GM19467 (cell line): ENCODE results near the gene ZNF783.

Experiments
- ATAC-seq: cut with Tn5 transposase; IDR thresholded peaks from one replicate; pipeline ENCODE4 v1.9.1; 2021; ENCODE audit warnings: mild to moderate bottlenecking, moderate library complexity; ENCODE audit not compliant: unreplicated experiment

The ZNF783 gene

DNA sequence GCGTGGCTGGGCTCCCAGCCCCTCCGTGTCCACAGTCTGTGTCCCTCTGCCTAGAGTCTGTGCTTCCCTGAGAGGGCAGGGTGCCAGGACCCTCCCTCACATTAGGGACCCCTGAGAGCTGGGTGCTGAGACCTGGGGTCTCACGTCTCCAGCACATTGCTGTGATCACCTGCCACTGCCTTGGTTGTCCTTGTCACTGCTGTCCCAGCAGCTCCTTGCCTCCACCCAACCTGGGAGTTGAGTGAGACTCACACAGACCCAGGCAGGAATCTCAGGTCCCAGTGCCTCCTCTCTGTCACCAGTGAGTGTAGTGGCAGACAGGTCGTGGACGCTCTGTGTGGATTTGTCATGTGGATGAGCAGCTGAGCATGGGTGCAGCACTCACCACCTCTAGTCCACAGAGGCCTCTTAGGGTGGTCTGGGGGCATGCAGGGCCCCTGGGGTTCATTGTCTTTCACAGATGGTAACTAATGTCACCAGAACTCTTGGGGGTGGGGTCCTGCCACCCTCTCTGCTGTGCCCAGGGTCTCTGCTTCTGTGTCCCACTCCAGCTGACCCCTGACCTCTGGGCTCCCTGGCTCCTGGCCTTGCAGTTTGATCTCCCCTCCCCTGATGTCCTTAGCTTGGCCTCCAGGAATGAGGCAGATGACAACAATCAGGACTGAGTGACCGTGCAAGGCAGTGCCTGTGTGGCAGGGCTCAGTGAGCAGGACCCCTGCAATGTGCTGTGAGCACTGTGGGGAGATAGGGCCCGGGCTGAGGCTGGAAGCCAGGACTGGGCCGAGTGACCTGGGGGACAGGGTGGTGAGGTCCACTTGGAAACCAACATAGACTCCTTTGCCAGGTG, 18.9 kb downstream of the ZNF783 start:
- no peak for ATAC-seq

GRCh38 chr7:149281508-149282330, 19.7 kb downstream of the ZNF783 start:
- ATAC-seq, result no peak

- no peak for ATAC-seq
Measured at GRCh38 chr7:149282331-149282655, 20.3 kb downstream of the ZNF783 start.

- ATAC-seq, result no peak
Measured at GRCh38 chr7:149283321-149283720, 21.3 kb downstream of the ZNF783 start.

GRCh38 chr7:149284343-149284742, 22.3 kb downstream of the ZNF783 start:
- no peak for ATAC-seq

- ATAC-seq, result peak; percentile 96
Measured at GRCh38 chr7:149284850-149285585, 23.0 kb downstream of the ZNF783 start.

- no peak for ATAC-seq
Measured at GRCh38 chr7:149285603-149286002, 23.6 kb downstream of the ZNF783 start.

DNA sequence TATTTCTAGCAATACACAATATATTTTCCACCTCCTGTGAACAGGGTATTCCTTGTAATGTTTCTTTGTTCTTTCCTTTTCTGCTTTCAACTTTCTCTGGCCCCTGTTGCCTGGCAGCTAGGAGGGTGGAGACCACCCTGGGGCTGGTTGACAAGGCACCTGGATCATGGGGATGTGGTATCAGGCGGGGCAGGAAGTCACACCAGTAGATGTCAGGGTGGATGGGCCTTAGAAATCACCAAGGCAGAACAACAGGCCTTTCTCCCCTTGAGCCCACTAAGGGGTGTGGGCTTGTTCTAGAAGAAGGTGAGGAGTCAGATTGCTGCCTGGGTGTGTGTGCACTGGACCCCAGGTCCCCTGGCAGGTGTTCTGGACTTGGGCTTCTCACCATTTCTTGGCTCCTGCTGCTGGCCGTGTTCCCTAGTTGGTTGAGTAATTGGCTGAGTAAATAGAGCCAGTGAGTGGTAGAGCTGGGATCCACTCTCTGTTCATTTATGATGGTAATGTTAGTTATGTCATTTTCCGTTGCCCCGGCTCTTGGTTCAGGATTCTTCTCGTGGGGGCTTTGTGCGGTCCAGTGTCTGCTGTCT, 24.9 kb downstream of the ZNF783 start:
- no peak for ATAC-seq

- ATAC-seq, result no peak
Measured at GRCh38 chr7:149287622-149288021, 25.6 kb downstream of the ZNF783 start.

DNA sequence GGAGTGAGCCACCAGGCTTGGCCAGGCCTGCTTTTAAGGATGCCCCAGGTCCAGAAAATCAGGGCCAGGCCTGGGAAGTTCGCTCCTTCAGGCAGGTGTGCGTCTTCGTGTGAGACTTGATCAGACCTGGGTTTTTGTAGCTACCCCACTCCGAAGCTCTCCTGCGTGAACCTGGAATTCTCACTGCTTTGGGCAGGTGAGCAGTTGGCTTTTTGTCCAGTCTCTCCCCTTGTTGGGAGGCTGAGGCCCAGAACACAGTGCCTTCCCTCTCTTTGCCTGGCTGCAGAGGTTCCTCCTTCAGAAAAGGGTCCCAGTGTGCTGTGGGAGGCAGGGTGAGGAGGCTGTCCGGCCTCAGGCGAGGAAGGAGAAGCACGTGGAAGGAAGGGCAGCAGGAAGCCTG, 27.3 kb downstream of the ZNF783 start:
- no peak for ATAC-seq

- no peak for ATAC-seq
Measured at GRCh38 chr7:149289856-149290255, 27.9 kb downstream of the ZNF783 start.

GRCh38 chr7:149291036-149291780, 29.2 kb downstream of the ZNF783 start:
- no peak for ATAC-seq

GRCh38 chr7:149291781-149292461, 29.9 kb downstream of the ZNF783 start:
- ATAC-seq, result no peak

- ATAC-seq, result no peak
Measured at GRCh38 chr7:149292462-149292823, 30.4 kb downstream of the ZNF783 start.

GRCh38 chr7:149293338-149293737, 31.3 kb downstream of the ZNF783 start:
- no peak for ATAC-seq

- no peak for ATAC-seq
Measured at GRCh38 chr7:149293946-149294633, 32.1 kb downstream of the ZNF783 start.

- ATAC-seq, result no peak
Measured at GRCh38 chr7:149294634-149295480, 32.9 kb downstream of the ZNF783 start.

DNA sequence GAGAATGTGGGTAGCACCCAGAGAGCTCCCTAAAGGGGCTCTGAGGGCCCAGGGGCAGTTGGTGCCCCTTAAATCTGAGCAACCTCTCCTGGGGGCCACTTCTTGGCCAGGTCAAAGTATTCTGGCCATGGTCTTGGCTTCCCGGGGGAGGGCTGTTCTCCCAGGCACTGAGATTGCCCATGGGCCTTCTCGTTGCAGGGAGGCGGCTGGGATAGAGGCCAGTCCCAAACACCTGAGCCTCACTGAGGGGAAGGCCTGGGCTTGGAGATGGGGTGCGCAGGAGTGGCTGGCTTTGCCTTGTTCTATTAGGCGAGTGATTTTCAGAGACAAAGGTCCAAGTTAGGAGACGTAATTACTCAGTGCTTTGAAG, 33.5 kb downstream of the ZNF783 start:
- no peak for ATAC-seq
